Measurements from ENCODE around the gene XYLT1.
A peak's percentile ranks its signal among the peaks of the same experiment; 100 is the strongest.

Gene XYLT1

GRCh38 chr16:17193566-17194100 is 277.1 kb downstream of the XYLT1 start:
- H3K4me3 ChIP-seq (ENCODE audit: low read length): no peak overlapping the region
- TF ChIP-seq CTCF (conservative IDR thresholded peaks at IDR 0.05; ENCODE audit: low read length): no peak
- DNase-seq (ENCODE audit: low read depth): no peak

- TF ChIP-seq CTCF (conservative IDR thresholded peaks at IDR 0.05; ENCODE audit: low read length): no peak
- no peak for DNase-seq (ENCODE audit: low read depth)
- no peak overlapping the region for H3K4me3 ChIP-seq (ENCODE audit: low read length)
Observed at GRCh38 chr16:17184026-17184425, 286.7 kb downstream of the XYLT1 start.

GRCh38 chr16:17177959-17178905 is 292.5 kb downstream of the XYLT1 start:
- peak; percentile 9 for DNase-seq (ENCODE audit: low read depth)
- no peak for TF ChIP-seq CTCF (conservative IDR thresholded peaks at IDR 0.05; ENCODE audit: low read length)
- H3K4me3 ChIP-seq (ENCODE audit: low read length): no peak overlapping the region

GRCh38 chr16:17177242-17177958 is 293.4 kb downstream of the XYLT1 start:
- H3K4me3 ChIP-seq (ENCODE audit: low read length): no peak overlapping the region
- TF ChIP-seq CTCF (conservative IDR thresholded peaks at IDR 0.05; ENCODE audit: low read length): no peak
- peak; percentile 51 for DNase-seq (ENCODE audit: low read depth)

- no peak for TF ChIP-seq CTCF (conservative IDR thresholded peaks at IDR 0.05; ENCODE audit: low read length)
- no peak for DNase-seq (ENCODE audit: low read depth)
- H3K4me3 ChIP-seq (ENCODE audit: low read length): no peak overlapping the region
Observed at GRCh38 chr16:17176199-17176598, 294.6 kb downstream of the XYLT1 start.

- no peak overlapping the region for H3K4me3 ChIP-seq (ENCODE audit: low read length)
- DNase-seq (ENCODE audit: low read depth): peak; percentile 85
- no peak for TF ChIP-seq CTCF (conservative IDR thresholded peaks at IDR 0.05; ENCODE audit: low read length)
Observed at GRCh38 chr16:17173281-17173680, 297.5 kb downstream of the XYLT1 start.
